IMR-90 (cell line): ENCODE data around the gene LARP1. TPM values are rescaled to one million over a fixed set of nuclear protein-coding genes. Genes with fewer than 3 reads are reported as not detected.

Experiments used
- ATAC-seq: fragments of 200-7000 bp; cut with Tn5 transposase; 2 replicates; pipeline ENCODE4 v1.9.1; 2020; ENCODE audit warnings: low read depth, mild to moderate bottlenecking, moderate library complexity
- BruUV-seq: library from RNA; stranded (reverse); fragments of 400-500 nt; replicated peaks from 2 replicates; lab custom pipeline; 2021; lab: Mats Ljungman, UMichigan
- CTCF ChIA-PET: fragments of 300-600 bp; formaldehyde crosslinking; extraction: SDS; loops from one replicate; lab custom pipeline; 2021; ENCODE audit warnings: antibody characterized with exemption; lab: Yijun Ruan, JAX
- POLR2A ChIA-PET: fragments of 300-600 bp; sonication (Branson Sonifier 250); formaldehyde crosslinking; loops from one replicate; lab custom pipeline; 2022; ENCODE audit warnings: antibody characterized with exemption; ENCODE audit not compliant: unreplicated experiment; lab: Charles Lee
- DNase-seq: peaks from one replicate; pipeline ENCODE4 v3.0.0; 2013
- H2AFZ ChIP-seq: replicated peaks from 2 replicates; pipeline ENCODE3; 2013; ENCODE audit warnings: low read length, mild to moderate bottlenecking; ENCODE audit not compliant: poor library complexity
- H2AK5ac ChIP-seq: 2 replicates; pipeline ENCODE4 v1.6.1; 2013; ENCODE audit warnings: low read depth, low read length, inconsistent platforms
- H2AK9ac ChIP-seq: replicated peaks from 2 replicates; pipeline ENCODE3; 2013; ENCODE audit warnings: mild to moderate bottlenecking, low read depth, low read length, moderate library complexity; ENCODE audit not compliant: poor library complexity
- H2BK120ac ChIP-seq: 2 replicates; pipeline ENCODE4 v1.6.1; 2013; ENCODE audit warnings: low read depth, low read length, inconsistent platforms
- H2BK15ac ChIP-seq: 3 replicates; pipeline ENCODE4 v1.6.1; 2013; ENCODE audit warnings: low read depth, low read length, inconsistent platforms
- H2BK20ac ChIP-seq: 2 replicates; pipeline ENCODE4 v1.6.1; 2013; ENCODE audit warnings: low read depth, mild to moderate bottlenecking, inconsistent platforms, low read length, moderate library complexity
- H2BK5ac ChIP-seq: 2 replicates; pipeline ENCODE4 v1.6.1; 2013; ENCODE audit warnings: mild to moderate bottlenecking, low read depth, low read length, inconsistent platforms; ENCODE audit not compliant: poor library complexity, severe bottlenecking
- H3K14ac ChIP-seq: replicated peaks from 2 replicates; pipeline ENCODE4 v1.6.1; 2013; ENCODE audit warnings: low read depth, low read length, inconsistent platforms
- H3K18ac ChIP-seq: 2 replicates; pipeline ENCODE4 v1.6.1; 2013; ENCODE audit warnings: low read depth, low read length, control low read depth
- H3K23ac ChIP-seq: 2 replicates; pipeline ENCODE4 v1.6.1; 2013; ENCODE audit warnings: low read depth, low read length, inconsistent platforms
- H3K27ac ChIP-seq: 2 replicates; pipeline ENCODE4 v1.5.1; 2013; ENCODE audit warnings: mild to moderate bottlenecking, control low read depth, low read length; ENCODE audit not compliant: insufficient read depth
- H3K27me3 ChIP-seq: 2 replicates; pipeline ENCODE4 v1.6.1; 2013; ENCODE audit warnings: low read length; ENCODE audit not compliant: control insufficient read depth, insufficient read depth
- H3K36me3 ChIP-seq: 2 replicates; pipeline ENCODE4 v1.6.1; 2013; ENCODE audit warnings: low read length, mixed read lengths; ENCODE audit not compliant: control insufficient read depth, insufficient read depth
- H3K4ac ChIP-seq: 2 replicates; pipeline ENCODE4 v1.6.1; 2013; ENCODE audit warnings: low read depth, low read length, inconsistent platforms
- H3K4me1 ChIP-seq: 2 replicates; pipeline ENCODE4 v1.6.1; 2013; ENCODE audit warnings: low read length, mixed read lengths; ENCODE audit not compliant: control insufficient read depth, insufficient read depth
- H3K4me2 ChIP-seq: 2 replicates; pipeline ENCODE4 v1.6.1; 2013; ENCODE audit warnings: low read depth, mild to moderate bottlenecking, control low read depth, low read length, moderate library complexity
- H3K4me3 ChIP-seq: 2 replicates; pipeline ENCODE4 v1.5.1; 2013; ENCODE audit warnings: low read depth, mild to moderate bottlenecking, control low read depth, low read length, moderate library complexity; ENCODE audit not compliant: insufficient read depth
- H3K56ac ChIP-seq: 2 replicates; pipeline ENCODE4 v1.6.1; 2013; ENCODE audit warnings: low read length, inconsistent platforms; ENCODE audit not compliant: insufficient read depth; ENCODE audit errors: extremely low read depth
- H3K79me1 ChIP-seq, 2 experiments: 2 replicates each; pipeline ENCODE4 v1.6.1; 2013; ENCODE audit warnings: low read length in 2 of 2, inconsistent platforms in 1 of 2, low read depth in 1 of 2
- H3K9ac ChIP-seq: 2 replicates; pipeline ENCODE4 v1.6.1; 2013; ENCODE audit warnings: low read depth, low read length, control low read depth
- H3K9me1 ChIP-seq: 2 replicates; pipeline ENCODE4 v1.6.1; 2013; ENCODE audit warnings: low read length, inconsistent platforms; ENCODE audit not compliant: insufficient read depth
- H3K9me3 ChIP-seq: 2 replicates; pipeline ENCODE4 v1.6.1; 2013; ENCODE audit warnings: low read length; ENCODE audit not compliant: control insufficient read depth, insufficient read depth
- H4K20me1 ChIP-seq: 2 replicates; pipeline ENCODE4 v1.6.1; 2013; ENCODE audit warnings: low read length, inconsistent platforms; ENCODE audit not compliant: insufficient read depth
- H4K5ac ChIP-seq: 2 replicates; pipeline ENCODE4 v1.6.1; 2013; ENCODE audit warnings: mild to moderate bottlenecking, low read depth, low read length, control low read depth
- H4K8ac ChIP-seq, 2 experiments: 2 replicates each; pipeline ENCODE4 v1.6.1; 2013; ENCODE audit warnings: low read depth in 2 of 2, low read length in 2 of 2, control low read depth in 1 of 2, inconsistent platforms in 1 of 2
- H4K91ac ChIP-seq: 2 replicates; pipeline ENCODE4 v1.6.1; 2013; ENCODE audit warnings: low read depth, low read length, inconsistent platforms; ENCODE audit not compliant: insufficient read depth
- BHLHE40 ChIP-seq: fragments of 150-350 bp; IDR thresholded peaks from 2 replicates; pipeline ENCODE4 v1.6.1; 2016; ENCODE audit warnings: mild to moderate bottlenecking, low read depth, low read length
- CHD1 ChIP-seq: IDR thresholded peaks from 2 replicates; pipeline ENCODE4 v1.6.1; 2012; ENCODE audit warnings: low read depth, low read length, improper control_type of control experiment
- FOS ChIP-seq: fragments of 150-350 bp; IDR thresholded peaks from 2 replicates; pipeline ENCODE4 v1.6.1; 2016; ENCODE audit warnings: low read depth, low read length
- NFE2L2 ChIP-seq: fragments of 150-350 bp; IDR thresholded peaks from 2 replicates; pipeline ENCODE4 v1.6.1; 2016; ENCODE audit warnings: low read depth, mild to moderate bottlenecking, low read length
- RCOR1 ChIP-seq: IDR thresholded peaks from 2 replicates; pipeline ENCODE4 v1.6.1; 2012; ENCODE audit warnings: mild to moderate bottlenecking, low read length, improper control_type of control experiment; ENCODE audit not compliant: insufficient replicate concordance
- RFX5 ChIP-seq: IDR thresholded peaks from 2 replicates; pipeline ENCODE4 v1.8.0; 2012; ENCODE audit warnings: low read depth, mild to moderate bottlenecking, low read length, moderate library complexity
- SMC3 ChIP-seq: fragments of 150-350 bp; IDR thresholded peaks from 2 replicates; pipeline ENCODE4 v1.6.1; 2016; ENCODE audit warnings: low read depth, mild to moderate bottlenecking, antibody characterized with exemption, low read length, moderate library complexity
- WGBS, 2 experiments: methylation state at CpG; one replicate each; pipeline versions ENCODE4 v1.1.5 to v1.1.7; 2013; ENCODE audit warnings: missing lambda C conversion rate in 2 of 2; ENCODE audit not compliant: insufficient read length in 1 of 2; ENCODE audit errors: extremely low coverage in 2 of 2; 5-methylcytosine and 5-hydroxymethylcytosine counted together
- dilution Hi-C: fragments of 300-500 bp; cut with HindIII; formaldehyde crosslinking; loops from one replicate; pipeline ENCODE4 v1.14.3; 2018; ENCODE audit warnings: low sequenced_read_pairs; ENCODE audit not compliant: unreplicated experiment
- in situ Hi-C: fragments of 300-500 bp; cut with MboI; formaldehyde crosslinking; loops from 3 replicates; pipeline ENCODE4 v1.14.3; 2019; ENCODE audit warnings: low sequenced_read_pairs, inconsistent platforms, mixed read lengths
- intact Hi-C: fragments of 100-400 bp; cut with micrococcal nuclease; formaldehyde crosslinking; loops from 2 replicates; pipeline ENCODE4 v1.10.0; 2022
- polyA plus RNA-seq, 3 experiments: library from polyadenylated mRNA; depleted of rRNA; stranded (reverse); fragments of >200 nt; gene quantifications; 2 replicates each; pipeline ENCODE4 v1.2.3, GENCODE V29; 2012; ENCODE audit warnings: low replicate concordance in 1 of 3
- total RNA-seq: library from RNA; depleted of rRNA; stranded (reverse); fragments of >200 nt; gene quantifications from 2 replicates; pipeline ENCODE4 v1.2.3, GENCODE V29; 2012

LARP1 gene
- total and polyA plus RNA-seq, 2 of the 4 experiments (the other 2 are of a cell fraction): 47.3 to 77.4 TPM

- no peak for ATAC-seq
- no peaks in the 10 kb centered on the region for H4K20me1 ChIP-seq
- H3K27me3 ChIP-seq: no peaks in the 10 kb centered on the region
- no peak overlapping the region for H2AK9ac ChIP-seq
- no CpG with 5 or more reads among the region's 1 CpG for WGBS, 2 experiments
- no peak overlapping the region for H3K56ac ChIP-seq
- H2BK120ac ChIP-seq: no peak overlapping the region
- H3K18ac ChIP-seq: no peak overlapping the region
- H3K79me1 ChIP-seq: no peaks in the 10 kb centered on the region
- dilution Hi-C loops (no loop called here), in situ Hi-C loops (no loop called here), intact Hi-C loops (no loop called here)
- no peak for DNase-seq
- no peak overlapping the region for H2BK15ac ChIP-seq
- H3K4ac ChIP-seq: no peak overlapping the region
- H3K14ac ChIP-seq: no peak overlapping the region
- no peak overlapping the region for H4K8ac ChIP-seq
- H2BK5ac ChIP-seq: no peak overlapping the region
- no peaks in the 10 kb centered on the region for H3K36me3 ChIP-seq
- no peak overlapping the region for H3K4me3 ChIP-seq
- H2AK5ac ChIP-seq: no peak overlapping the region
- no peak overlapping the region for H3K27ac ChIP-seq
- H4K5ac ChIP-seq: no peak overlapping the region
- CTCF ChIA-PET: no interaction called here
- H3K9me1 ChIP-seq: 0 out of 2 replicates have a peak, but pooled peaks cover 3% of the 10 kb centered on the region
- BruUV-seq: no TSS peak
- H3K4me1 ChIP-seq: no peaks in the 10 kb centered on the region
- TF ChIP-seq RCOR1: no peak
- no peak for TF ChIP-seq FOS
- TF ChIP-seq BHLHE40: no peak
- TF ChIP-seq NFE2L2: no peak
- no peak for TF ChIP-seq SMC3
- TF ChIP-seq RFX5: no peak
- no peak for TF ChIP-seq CHD1
- no peak overlapping the region for H3K23ac ChIP-seq
- H2BK20ac ChIP-seq: no peak overlapping the region
- POLR2A ChIA-PET: no interaction called here
- no peaks in the 10 kb centered on the region for H3K9me3 ChIP-seq
- H3K9ac ChIP-seq: no peak overlapping the region
- H3K4me2 ChIP-seq: no peak overlapping the region
- no peak overlapping the region for H2AFZ ChIP-seq
- H4K91ac ChIP-seq: no peak overlapping the region
These were observed 48.8 kb upstream of the LARP1 start for GRCh38 chr5:154706416-154706815.
